Stimulated activated CD4-positive, alpha-beta T cell treated with anti-CD3 and anti-CD28 coated beads, Interleukin-4, amount 100 ng/mL, for 24 hours (primary cell): ENCODE results near the gene GADD45B.
"Not testable (repeated sequence)": the region's sequence is repeated elsewhere in the genome, so short reads cannot be mapped to it uniquely, and the experiment has no call there.

ENCODE experiments used
- DNase-seq: peaks from one replicate; pipeline ENCODE4 v3.0.0-alpha.2; 2020

The GADD45B gene

DNA sequence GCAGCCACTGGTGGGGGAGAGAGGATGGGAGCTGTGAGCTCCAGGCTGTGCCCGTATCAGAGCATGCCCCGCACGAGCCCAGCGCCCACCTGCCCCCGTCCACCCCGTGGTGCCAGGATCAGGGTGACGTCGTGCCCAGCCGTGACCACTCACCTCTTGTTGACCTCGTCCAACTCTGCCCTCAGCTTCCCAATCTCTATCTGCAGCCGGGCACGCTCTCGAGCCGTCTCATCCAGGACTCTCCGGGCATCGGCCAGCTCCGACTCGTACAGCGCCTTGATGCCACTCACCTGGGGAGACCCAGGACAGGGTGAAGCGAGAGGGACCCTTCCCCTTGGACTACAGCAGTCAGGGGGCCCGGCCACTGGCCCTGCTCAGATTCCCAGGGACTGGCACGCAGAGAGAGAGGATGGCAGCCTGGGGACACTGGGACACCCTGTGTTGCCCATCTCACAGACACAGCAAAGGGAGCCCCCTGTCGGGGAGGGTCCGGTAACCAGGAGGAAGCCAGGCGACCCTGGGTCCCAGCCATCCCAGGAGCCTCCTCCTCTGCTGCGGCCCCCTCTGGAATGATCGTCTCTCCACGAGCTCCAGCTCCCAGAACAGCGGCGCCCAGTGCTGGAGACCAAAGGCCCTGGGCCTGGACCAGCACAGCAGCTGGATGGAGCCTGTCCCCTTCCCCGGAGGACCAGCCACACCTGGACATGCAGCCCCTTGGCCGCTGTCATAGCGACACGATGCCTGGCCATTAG lies 31.5 kb upstream of the GADD45B start:
- no peak for DNase-seq

DNA sequence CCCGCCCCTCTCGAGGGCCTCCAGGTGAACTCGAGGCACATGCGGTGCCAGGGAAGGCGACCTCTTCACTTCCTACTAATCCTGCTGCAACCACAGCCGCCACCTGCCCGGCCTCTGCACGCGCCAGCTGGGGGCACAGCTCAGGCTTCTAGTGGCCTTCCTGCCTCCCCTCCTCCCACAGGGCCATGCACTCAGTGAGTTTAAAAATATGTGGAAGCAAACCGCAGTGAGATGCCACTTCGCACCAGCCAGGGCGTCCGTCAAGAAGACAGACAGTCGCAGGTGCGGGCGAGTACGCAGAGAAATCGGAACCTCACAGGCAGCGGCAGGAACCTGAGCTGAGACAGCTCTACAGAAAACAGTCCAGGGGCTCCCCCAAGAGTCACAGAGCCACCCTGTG lies 29.5 kb upstream of the GADD45B start:
- no peak for DNase-seq

DNA sequence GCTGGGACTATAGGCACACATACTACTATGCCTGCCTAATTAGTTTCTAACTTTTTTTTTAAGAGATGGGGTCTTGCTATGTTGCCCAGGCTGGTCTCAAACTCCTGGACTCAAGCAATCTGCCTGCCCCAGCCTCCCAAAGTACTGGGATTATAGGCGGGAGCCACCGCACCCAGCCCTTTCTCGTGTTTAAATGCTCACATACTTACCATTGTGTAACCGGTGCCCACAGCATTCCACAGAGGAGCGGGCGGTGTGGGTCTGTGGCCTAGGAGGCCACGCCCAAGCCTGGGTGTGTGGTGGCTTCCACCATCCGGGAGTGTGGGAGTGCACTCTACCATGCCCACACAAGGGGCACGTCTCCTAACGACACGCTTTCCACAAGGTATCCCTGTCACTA lies 26.9 kb upstream of the GADD45B start:
- DNase-seq: no peak

DNA sequence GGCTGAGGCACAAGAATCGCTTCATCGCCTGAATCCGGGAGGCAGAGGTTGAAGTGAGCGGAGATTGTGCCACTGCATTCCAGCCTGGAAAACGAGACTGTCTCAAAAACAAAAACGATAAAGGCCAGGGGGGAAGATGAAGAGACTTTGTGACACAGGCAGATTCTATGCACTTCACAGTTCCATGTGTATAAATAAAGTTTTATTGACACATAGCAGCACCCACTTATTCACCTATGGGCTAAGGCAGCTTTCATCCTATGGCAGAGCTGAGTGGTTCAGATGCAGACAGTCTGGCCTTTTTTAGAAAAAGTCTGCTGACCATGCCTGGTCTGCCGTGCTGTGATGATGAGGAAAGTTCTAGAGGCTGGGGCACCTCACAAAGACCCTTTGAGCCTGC lies 24.8 kb upstream of the GADD45B start:
- no peak for DNase-seq

DNA sequence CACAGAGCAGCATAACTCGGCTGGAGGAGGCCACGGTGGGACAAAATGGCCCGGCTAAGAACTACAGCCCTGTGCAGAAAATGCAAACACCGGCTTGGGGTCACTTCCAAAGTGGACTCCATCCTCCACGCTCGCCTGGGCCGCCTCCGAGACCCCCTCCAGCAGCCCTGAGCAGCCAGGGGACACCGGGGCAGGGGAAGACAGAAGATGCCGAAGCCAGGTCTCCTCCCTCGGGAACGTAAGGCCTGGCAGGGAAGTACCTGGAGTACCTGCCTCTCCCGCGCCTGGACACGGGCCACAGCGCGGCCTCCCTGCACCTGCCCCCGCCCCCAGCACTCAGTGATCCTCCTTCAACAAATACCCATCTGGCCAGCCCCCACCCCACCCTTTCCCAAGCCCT lies 24.2 kb upstream of the GADD45B start:
- no peak for DNase-seq

DNA sequence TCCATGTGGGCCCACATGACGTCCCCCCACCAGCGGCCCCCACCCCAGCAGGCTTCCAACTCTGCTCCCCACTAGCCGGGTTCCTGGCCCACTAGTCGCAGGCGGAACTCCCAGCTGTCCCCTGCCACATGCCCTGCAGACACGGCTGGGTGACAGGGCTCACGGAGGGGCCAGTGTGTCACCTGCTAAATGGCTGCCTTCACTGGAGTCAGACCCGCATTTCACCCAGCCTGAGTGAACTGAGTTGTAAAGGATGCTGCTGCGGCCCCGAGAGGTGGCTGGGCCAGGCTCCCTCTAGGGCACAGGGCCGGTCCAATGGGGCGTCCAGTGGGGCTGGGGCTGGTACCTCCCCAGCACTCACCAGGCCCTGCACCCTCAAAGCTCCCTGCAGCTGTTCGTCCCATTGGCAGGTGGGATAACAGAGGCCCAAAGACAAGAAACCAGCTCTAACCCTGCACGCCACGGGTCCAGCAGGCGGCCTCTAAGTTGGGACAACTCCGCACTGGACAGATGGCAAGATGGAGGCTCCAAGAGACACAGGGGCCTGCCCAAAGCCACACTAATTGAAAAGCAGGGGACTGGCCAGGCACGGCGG lies 22.4 kb upstream of the GADD45B start:
- DNase-seq: no peak

DNA sequence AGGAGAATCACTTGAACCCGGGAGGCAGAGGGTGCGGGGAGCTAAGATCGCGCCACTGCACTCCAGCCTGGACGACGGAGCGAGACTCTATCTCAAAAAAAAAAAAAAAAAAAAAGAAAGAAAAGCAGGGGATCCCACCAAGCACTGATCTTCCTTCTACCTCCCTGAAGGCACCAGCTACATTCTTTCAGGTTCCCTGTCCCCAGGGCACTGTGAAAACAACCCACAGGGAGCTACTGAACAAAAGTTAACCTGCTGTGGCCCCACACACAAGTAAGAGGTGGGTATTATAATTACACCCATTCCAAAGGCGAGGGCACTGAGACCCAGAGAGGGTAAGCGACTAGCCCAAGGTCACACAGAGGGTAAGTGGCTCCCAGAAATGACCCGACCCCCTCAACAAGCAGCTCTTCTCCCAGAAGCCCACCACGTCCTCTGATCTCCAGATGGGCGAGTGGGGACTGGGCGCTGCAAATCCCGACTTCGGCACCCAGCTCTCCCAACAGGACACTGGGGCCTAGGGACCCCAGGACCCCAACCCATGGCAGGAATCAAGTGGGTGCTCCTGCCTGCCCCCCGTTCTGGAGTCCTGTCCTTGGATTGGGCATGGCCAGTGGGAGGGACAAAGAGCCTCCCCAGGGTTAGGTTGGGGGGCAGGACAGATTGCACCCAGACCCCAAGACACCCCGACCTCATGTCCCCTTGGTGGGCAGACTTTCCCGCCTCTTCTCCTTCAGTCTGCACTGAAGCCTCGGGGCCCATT lies 21.5 kb upstream of the GADD45B start:
- no peak for DNase-seq

DNA sequence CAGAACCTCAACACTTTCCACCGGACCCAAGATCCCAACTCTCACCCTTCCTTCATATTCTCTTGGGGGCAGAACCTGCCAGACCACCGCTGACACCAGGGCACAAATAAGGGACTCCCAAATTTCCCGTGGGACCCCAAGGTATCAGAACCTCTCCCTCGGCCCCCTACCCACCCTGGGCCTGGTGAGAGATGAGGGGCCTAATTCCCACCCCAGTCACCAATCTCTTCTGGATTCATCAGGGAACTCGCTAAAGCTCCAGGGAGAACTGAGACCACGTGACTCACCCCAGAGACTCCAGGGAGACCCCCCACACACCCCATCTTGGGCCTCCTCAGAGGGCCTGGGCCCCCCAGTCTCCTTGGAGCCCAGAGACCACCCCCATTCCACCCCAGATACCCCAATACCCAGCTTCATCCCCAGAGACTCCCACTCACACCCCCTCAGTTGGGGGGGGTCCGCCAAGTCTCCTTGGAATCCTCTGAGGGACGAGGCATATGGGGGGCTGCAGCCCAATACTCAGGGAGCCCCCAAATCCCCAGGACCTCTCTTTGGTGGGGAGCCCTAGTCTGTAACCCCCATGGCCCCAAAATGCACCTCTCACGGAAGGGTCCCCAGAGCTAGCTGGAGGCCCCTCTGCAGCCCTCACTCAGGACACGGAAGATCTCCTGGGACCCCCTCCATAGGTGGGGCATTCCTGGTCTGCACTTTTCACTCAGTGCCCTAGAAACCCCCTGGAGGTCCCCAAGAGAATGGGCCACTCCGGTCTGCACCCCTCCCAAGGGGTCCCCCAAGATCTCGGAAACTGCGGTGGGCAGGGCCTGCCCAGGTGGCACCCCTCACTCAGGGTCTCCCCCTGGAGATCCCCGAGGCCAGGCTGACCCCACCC lies 20.7 kb upstream of the GADD45B start:
- DNase-seq: no peak

DNA sequence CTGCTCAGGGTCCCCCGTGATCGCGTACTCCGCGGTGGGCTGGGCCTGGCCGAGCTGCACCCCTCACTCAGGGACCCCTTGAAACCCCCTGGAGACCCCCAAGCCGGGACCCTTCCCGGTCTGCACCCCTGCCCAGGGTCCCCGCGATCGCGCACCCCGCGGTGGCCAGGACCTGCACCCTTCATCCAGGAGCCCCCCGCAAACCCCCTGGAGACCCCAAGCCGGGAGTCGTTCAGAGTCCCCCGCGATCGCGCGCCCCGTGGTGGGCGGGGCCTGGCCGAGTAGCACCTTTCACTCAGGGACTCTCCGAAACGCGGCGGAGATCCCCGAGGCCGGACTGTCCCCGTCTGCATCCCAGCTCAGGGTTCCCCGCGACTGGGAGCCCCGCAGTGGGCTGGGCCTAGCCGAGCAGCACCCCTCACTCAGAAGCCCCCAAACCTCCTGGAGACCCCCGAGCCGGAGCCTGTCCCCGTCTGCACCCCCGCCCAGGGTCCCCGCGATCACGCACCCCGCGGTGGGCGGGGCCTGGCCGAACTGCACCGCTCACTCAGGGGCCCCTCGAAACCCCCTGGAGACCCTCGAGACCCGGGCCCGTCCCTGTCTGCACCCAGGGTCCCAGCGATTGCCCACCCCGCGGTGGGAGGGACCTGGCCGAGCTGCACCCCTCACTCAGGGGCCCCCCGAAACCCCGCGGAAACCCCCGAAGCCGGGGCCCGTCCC lies 19.9 kb upstream of the GADD45B start:
- peak; percentile 50 for DNase-seq

DNA sequence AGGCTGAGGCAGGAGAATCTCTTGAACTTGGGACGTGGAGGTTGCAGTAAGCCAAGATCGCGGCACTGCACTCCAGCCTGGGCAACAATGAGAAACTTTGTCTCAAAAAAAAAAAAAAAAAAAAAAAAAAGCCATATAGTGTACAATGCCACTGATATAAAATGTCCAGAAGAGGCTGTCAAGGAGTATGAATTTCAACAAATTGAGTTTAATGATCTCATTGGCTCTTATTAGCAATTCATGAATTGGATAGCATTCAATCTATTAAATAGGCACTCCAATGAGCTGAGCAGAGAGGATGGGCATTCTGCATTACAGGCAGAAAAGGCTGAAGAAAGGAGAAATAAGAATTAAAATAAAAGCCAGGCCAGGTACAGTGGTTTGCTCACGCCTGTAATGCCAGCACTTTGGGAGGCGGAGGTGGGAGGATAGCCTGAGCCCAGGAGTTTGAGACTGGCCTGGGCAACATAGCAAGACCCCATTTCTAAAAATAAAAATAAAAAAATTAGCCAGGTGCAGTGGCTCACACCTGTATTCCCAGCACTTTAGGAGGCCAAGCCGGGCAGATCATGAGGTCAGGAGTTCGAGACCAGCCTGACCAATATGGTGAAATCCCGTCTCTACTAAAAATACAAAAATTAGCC lies 18.4 kb upstream of the GADD45B start:
- no peak for DNase-seq

DNA sequence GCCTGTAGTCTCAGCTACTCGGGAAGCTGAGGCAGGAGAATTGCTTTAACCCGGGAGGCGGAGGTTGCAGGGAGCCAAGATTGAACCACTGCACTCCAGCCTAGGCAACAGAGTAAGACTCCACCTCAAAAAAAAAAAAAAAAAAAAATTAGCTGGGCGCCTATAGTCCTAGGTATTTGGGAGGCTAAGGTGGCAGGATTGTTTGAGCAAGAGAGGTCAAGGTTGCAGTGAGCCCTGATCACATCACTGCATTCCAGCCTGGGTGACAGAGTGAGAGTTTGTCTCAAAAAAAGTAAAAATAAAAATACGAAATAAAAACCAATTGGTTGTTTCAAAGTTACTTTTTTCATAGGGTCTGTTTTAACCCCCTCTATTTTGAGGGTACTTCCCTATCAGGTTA lies 17.9 kb upstream of the GADD45B start:
- no peak for DNase-seq

DNA sequence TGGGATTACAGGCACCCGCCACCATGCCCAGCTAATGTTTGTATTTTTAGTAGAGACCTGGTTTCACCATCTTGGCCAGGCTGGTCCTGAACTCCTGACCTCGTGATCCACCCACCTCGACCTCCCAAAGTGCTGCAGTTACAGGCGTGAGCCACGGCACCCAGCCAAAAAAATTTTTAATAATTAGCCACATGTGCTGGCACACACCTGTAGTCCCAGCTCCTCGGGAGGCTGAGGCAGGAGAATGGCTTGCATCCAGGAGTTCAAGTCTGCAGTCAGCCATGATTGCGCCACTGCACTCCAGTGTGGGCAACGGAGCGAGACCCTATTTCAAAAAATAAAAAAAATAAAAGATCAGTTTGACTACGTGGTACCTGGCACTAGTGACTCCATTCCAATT lies 17.2 kb upstream of the GADD45B start:
- DNase-seq: not testable (repeated sequence)

DNA sequence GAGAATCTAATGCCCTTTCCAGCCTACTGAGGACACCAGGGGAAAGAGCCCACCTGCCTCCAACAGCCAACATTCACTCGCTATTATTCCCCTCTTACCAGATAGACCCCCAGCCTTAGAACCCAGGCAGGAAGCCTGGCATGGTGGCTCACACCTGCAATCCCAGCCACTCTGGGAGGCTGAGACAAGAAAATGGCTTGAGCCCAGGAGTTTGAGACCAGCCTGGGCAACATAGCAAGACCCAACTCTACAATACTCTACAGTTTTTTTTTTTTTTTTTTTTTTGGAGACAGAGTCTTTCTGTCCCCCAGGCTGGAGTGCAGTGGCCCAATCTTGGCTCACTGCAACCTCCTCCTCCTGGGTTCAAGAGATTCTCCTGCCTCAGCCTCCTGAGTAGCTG lies 15.7 kb upstream of the GADD45B start:
- no peak for DNase-seq

DNA sequence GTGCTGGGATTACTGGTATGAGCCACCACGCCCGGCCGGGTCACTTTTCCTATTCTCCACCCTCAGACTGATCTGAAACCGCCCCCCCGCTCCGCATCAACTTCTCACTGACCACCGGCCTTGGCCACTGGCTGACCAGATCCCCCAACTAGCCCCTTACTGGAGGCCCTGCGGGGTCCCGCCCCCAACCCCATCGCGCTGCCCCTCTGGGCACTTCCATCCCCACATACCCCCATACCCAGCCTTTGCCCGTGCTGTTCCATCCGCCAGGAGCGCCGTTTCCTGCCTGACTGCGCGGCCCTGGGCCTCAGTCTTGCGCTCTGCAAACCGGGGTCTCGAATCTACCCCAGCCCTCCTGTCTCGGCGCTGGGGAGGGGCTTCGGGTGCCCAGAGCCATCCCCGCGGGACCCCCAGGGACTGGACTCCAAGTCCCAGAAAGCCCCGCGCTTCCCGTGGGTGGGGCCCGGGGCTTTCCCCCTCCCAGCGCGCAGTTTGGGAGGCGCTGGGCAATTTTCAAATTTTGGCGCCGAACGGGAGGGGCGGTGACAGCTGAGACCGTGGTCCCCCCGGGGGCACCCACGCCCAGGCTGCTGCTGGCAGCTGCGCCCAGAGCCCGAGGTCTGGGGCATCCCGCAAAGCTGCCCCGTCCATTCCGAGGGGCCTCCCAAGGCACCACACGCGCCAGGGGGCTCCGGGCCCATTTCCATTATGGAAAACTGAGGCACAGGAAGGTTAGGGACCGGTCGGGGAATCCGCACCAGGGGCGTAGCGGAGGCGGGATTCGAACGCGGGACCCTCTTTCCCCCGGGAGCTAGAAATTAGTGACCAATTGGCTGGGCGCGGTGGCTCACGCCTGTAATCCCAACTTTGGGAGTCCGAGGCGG lies 13.9 kb upstream of the GADD45B start:
- peak; percentile 62 for DNase-seq

DNA sequence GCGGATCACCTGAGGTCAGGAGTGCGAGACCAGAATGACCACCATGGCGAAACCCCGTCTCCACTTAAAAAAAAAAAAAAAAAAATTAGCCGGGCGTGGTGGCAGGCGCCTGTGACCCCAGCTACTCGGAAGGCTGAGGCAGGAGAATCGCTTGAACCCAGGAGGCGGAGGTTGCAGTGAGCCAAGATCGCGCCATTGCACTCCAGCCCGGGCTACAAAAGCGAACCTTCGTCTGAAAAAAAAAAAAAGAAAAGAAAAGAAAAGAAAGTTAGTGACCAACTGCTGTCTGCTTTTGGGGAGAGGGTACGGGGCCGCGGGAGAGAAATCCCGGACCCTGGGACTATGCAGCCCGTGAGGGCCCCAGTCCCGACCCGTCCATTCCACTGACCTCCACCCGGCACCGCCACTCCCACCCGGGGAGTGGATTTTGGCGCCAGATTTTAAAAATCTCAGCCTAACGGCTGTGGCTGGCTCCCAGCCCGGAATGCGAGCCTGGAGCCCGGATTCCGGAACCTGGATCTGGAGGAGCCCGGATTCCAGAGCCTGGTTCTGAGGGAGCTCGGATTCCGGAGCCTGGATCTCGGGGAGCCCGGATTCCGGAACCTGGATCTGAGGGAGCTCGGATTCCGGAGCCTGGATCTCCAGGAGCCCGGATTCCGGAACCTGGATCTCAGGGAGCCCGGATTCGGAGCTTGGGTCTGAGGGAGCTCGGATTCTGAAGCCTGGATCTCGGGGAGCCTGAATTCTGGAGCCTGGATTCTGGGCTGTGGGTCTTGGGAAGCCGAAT lies 13.1 kb upstream of the GADD45B start:
- no peak for DNase-seq

DNA sequence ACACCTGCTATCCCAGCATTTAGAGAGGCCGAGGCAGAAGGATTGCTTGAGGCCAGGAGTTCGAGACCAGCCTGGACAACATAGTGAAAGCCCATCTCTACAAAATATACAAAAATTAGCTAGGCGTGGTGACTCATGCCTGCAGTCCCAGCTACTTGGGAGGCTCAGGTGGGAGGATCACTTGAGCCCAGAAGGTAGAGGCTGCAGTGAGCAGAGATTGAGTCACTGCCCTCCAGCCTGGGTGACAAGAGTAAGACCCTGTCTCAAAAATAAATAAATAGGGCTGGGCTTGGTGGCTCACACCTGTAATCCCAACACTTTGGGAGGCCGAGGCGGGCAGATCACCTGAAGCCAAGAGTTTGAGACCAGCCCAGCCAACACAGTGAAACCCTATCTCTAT lies 12.2 kb upstream of the GADD45B start:
- not testable (repeated sequence) for DNase-seq

DNA sequence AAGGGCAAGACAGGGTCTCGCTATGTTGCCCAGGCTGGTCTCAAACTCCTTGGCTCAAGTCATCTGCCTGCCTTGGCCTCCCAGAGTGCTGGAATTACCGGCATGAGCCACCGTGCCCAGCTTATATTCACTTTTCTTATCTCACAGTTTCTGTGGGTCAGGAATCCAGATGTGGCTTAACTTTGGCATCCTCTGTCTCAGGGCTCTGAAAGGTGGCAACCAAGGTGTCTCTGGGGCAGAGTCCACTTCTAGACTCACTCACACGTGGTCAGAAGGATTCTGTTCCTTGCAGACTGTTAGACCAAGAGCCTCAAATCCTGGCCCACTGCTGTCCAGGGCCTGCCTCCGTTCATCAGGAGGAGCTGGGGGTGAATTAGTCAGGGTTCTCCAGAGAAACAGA lies 11.5 kb upstream of the GADD45B start:
- DNase-seq: no peak

DNA sequence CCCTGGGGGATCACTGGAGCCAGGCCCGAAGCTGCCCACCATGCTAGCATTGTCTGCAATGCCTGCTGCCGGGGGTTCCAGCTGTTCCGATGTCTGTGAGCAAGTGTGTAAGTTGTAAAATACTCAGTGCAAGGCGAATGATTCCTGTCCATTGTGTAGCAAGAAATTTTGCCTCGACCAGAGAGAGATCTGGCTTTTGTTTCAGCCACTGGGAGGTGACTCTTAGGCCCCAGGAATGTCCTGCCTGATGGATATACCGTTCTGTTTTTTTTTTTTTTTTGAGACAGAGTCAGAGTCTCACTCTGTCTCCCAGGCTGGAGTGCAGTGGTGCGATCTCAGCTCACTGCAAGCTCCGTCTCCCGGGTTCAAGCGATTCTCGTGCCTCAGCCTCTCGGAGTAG lies 7.3 kb upstream of the GADD45B start:
- no peak for DNase-seq

DNA sequence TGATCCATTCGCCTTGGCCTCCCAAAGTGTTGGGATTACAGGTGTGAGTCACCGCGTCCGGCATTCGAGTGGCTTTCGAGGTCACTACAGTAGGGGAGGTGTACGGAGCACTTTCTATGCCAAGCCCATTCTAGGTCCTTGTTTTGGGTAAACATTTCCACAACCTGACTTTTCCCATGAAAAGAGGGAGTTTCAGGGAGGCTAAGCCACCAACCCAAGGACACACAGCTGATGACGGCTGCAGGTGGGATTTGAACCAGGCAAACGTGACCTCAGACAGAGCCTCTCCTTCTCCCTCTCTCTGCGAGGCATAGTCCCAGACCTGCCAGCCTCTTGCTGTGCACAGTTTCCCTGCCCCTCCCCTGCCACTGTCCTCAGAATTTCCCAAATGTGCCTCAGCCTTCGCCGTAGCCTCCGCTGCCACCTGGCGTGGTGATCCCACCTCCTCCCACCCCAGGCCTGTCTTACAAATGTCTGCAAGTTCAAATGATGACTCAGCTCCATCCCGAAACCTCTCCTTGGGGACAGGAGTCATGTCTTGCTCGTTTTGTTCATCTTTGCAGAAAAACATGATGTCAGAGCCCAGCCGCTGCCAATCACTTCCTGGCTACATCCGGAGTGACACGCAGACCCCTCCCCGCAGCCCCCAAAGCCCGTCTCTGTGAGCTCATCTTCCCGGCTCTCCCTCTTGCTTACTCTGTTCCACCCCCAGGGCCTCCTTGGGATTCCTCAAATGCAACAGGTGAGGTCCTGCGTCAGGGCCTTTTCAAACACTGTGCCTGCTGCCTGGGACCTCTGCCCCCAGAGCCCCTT lies 6.6 kb upstream of the GADD45B start:
- DNase-seq: peak; percentile 35
